SK-N-SH treated with all-trans-retinoic acid at 6 μM for 48 hours (cell line): ENCODE measurements around the gene CTCF.

ENCODE experiments used
- ARNTL ChIP-seq: fragments of 450-650 bp; formaldehyde crosslinking; IDR thresholded peaks from 2 replicates; pipeline ENCODE4 v1.5.0; 2020; ENCODE audit warnings: low read depth, mild to moderate bottlenecking, moderate library complexity, borderline replicate concordance
- CREB5 ChIP-seq: fragments of 250-450 bp; sonication (Bioruptor Pico); IDR thresholded peaks from 2 replicates; pipeline ENCODE4 v1.5.1; 2020; ENCODE audit warnings: low read depth, mild to moderate bottlenecking, moderate library complexity
- CSDC2 ChIP-seq: fragments of 250-450 bp; sonication (Bioruptor Pico); IDR thresholded peaks from 2 replicates; pipeline ENCODE4 v1.5.0; 2020; ENCODE audit warnings: mild to moderate bottlenecking, moderate library complexity
- GLIS3 ChIP-seq: fragments of 250-450 bp; sonication (Bioruptor Pico); IDR thresholded peaks from 2 replicates; pipeline ENCODE4 v1.5.0; 2020; ENCODE audit warnings: mild to moderate bottlenecking, moderate library complexity
- PATZ1 ChIP-seq: fragments of 250-450 bp; sonication (Bioruptor Pico); IDR thresholded peaks from 2 replicates; pipeline ENCODE4 v1.8.0; 2020; ENCODE audit warnings: mild to moderate bottlenecking, moderate library complexity, borderline replicate concordance
- RARB ChIP-seq: fragments of 250-450 bp; sonication (Bioruptor Pico); IDR thresholded peaks from 2 replicates; pipeline ENCODE4 v1.8.0; 2021; ENCODE audit warnings: mild to moderate bottlenecking, moderate library complexity
- ZFP3 ChIP-seq: fragments of 250-450 bp; sonication (Bioruptor Pico); IDR thresholded peaks from 2 replicates; pipeline ENCODE4 v1.5.0; 2020; ENCODE audit warnings: mild to moderate bottlenecking, moderate library complexity
- ZNF565 ChIP-seq: fragments of 450-650 bp; formaldehyde crosslinking; conservative IDR thresholded peaks from 2 replicates; pipeline ENCODE4 v1.5.0; 2020; ENCODE audit warnings: low read depth, mild to moderate bottlenecking, moderate library complexity

GRCh38 chr16:67535201-67535600, 27.1 kb upstream of the CTCF start:
- TF ChIP-seq ZFP3 (CRISPR knock-in tag) (no peak), CSDC2 (CRISPR knock-in tag) (no peak), PATZ1 (CRISPR knock-in tag) (no peak), CREB5 (no peak), ZNF565 (no peak), GLIS3 (no peak), ARNTL (CRISPR knock-in tag) (no peak), RARB (CRISPR knock-in tag) (no peak)
